HG02870 (cell line): ENCODE results near the gene RALA.
"Not testable (repeated sequence)": the region's sequence is repeated elsewhere in the genome, so short reads cannot be mapped to it uniquely, and the experiment has no call there.

ENCODE experiments used
- ATAC-seq: cut with Tn5 transposase; IDR thresholded peaks from one replicate; pipeline ENCODE4 v1.9.1; 2021; ENCODE audit warnings: mild to moderate bottlenecking, moderate library complexity; ENCODE audit not compliant: unreplicated experiment

RALA gene

GRCh38 chr7:39721919-39722597 lies 98.7 kb downstream of the RALA start:
- no peak for ATAC-seq

- ATAC-seq, result no peak
Observed at GRCh38 chr7:39727231-39728012, 104.0 kb downstream of the RALA start.

DNA sequence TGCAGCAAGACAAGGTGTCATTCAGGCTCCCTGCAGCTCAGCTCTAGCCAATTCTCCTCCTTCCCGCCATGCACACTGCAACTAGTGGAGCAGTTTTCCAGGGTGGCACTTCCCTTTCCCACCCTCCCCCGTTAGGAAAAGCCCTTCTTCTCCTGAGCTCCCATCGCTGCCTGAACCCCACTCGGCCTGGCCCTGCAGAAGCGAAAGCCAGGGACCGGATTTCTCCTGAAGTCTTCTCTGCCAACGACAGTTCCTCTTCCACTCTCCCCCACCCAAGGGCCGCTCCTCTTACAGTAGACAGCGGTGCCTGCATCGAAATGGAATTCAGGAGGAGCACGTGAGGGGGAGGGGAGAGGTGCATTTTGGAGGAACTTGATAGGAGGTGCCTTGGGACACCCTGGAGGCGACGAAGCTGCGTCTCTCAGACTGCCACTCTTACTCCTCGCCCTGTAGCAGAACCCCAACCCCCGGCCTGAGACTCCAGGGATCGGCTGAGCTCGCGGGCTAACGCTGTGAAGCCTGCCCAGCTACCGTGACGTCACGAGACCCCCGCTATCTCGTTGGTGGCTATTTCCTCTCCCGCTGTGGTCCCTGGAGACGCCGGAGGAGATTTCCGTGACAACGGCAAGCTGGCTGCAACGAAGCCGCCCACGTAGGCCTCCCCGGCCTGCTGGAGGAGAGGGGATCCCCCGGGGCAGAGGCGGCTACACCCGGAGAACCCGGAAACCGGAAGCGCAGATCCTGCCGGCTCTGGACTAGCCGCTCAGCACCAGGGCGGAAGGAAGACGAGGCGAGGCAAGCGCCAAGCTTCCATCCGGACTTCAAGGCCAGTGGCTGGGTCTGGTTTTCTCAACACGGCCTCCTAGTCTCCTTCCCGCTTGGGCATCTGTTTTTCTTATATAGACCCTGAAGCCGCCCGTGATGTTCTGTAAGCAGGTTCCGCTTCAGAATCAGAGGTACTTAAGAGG lies 109.7 kb downstream of the RALA start:
- ATAC-seq, result peak; percentile 94

DNA sequence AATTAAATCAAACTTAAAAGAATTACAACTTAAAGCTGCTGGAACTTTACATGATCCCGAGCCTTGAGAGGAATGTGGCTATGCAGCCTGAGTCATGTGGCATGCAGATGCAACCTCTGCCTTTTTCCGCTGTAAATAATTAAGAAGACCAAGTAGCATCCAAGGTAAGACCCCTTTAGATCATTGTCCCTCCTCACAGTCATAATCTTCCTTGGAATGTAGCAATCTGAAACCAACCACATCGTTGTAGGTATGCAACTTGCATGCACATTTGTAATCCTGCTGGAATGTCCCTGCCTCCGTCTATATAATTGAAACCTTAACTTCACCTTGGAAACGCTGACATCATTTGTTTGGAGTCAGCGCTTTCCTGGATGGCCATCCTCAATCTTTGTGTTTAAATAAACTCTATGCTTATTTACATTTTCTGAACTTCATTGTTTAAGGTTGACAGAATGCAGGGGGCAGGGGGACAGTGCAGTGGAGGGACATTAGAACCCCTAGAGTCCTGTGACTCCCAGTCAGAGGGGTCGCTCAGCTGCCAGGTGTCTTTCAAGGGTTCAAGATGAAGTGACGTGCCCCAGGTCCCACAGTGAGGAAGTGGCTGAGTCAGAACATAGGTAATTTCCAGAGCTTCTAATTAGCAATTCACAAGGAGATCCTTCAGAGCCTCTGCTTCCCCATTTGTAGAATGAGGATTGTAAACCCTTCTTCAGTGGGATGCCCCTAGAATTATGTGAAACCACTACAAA lies 110.7 kb downstream of the RALA start:
- ATAC-seq, result no peak

GRCh38 chr7:39734633-39735004 lies 111.2 kb downstream of the RALA start:
- ATAC-seq, result no peak

DNA sequence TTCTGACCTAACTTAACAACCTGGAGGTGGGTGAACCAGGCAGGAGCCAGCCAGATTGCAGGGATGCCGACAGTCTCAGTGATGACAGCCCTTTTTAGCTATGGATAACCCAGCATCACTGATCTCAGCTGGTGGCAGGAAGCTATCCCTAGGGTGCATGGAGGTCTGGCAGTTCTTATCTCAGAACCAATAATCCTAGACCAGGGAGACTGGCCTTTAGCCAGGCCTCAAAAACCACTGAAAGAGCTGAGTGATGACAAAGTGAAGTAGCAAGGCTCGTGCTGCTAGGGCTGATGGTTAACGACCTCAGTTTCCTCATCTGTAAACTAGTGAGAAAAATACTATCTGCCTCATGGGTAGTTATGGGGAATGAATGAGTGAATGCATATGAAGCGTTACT lies 112.5 kb downstream of the RALA start:
- no peak for ATAC-seq

GRCh38 chr7:39741942-39742623 lies 118.7 kb downstream of the RALA start:
- ATAC-seq, result no peak

- ATAC-seq, result no peak
Observed at GRCh38 chr7:39744620-39745019, 121.2 kb downstream of the RALA start.

DNA sequence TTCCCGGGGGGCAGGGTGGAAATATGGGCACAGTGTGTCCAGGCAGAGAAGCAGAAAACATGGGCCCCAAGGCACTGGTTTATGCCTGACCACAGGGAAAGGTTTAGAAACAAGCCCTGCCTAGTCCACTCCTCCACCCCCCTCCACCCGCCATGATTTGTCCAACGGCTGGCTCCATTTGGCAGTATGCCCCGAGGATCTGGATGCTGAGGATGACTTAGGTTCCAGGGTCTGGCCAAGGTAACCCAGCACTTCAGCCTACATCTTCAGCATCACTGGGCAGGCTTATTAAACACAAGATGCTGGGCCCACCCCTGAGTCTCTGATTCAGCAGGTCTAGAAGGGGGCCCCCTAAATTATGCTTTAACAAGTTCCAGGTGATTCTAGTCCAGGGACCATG lies 121.9 kb downstream of the RALA start:
- no peak for ATAC-seq

GRCh38 chr7:39746103-39746819 lies 122.9 kb downstream of the RALA start:
- peak; percentile 64 for ATAC-seq

DNA sequence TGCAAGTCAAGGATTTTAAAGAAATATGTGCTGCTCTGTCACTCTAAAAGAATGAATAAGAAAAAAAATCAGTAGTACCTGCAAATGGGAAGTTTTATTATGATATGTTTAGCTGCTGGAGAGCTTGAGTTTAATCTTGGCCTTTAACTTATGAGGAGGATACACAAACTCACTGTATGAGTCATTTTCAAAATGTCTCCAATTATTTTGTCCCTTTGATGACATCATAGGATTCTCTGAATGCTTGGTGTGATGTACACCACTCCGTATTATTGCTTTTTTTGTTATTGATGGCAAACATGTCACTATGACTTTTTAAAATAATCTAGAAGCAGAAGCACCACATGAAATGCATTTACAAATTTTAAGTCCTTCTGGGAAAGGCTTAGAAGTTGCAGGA lies 125.8 kb downstream of the RALA start:
- no peak for ATAC-seq

DNA sequence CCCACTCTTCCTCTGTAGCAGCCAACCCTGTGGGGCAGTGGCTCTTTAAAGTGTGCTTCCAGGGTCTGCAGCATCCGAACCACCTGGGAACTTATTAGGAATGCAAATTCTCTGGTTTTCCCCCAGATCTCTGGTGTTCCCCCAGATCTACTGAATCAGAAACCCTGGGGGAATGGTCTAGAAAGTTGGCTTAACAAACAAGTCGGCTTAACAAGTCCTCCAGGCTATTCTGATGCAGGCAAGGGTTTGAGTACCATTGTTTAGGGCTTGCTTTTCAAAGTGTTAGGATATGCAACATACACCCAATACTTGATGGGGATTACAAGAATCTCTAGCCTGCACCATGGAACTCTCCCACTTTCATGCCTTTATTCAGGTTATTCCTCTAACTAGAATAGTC lies 126.3 kb downstream of the RALA start:
- ATAC-seq, result no peak

GRCh38 chr7:39750253-39751077 lies 127.1 kb downstream of the RALA start:
- no peak for ATAC-seq

- ATAC-seq, result not testable (repeated sequence)
Observed at GRCh38 chr7:39753237-39753636, 129.9 kb downstream of the RALA start.

- ATAC-seq, result no peak
Observed at GRCh38 chr7:39753823-39754325, 130.5 kb downstream of the RALA start.

GRCh38 chr7:39754326-39755120 lies 131.2 kb downstream of the RALA start:
- no peak for ATAC-seq

DNA sequence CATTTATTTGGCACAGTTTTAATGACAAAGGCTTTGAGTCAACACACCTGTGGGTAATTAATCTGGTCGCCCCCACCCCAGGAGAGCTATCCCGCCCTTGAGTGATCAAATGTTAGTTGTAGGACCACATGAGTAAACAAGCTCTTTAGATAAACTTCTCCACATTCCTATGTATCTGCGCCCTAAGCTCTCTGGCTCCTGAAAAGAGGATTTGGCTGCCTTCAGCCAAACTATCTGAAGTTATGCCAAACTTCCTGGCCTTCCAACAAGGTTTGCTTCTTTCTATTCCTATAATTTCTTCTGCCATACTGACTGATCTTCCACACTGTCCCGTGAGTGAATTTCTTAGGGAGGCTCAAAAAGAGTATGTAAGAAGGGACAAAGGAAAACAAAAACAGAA lies 134.2 kb downstream of the RALA start:
- ATAC-seq, result no peak
